ENCODE data around the gene ABHD4.
"Not testable (repeated sequence)": the region's sequence is repeated elsewhere in the genome, so short reads cannot be mapped to it uniquely, and the experiment has no call there.

Gene ABHD4

GRCh38 chr14:22598099-22598895 is at the start of gene ABHD4:
TSS of gene ABHD4 (plus strand) at chr14:22598300. CDS start at chr14:22598307, 7 bp downstream.
- no peak for DNase-seq

- no peak for DNase-seq
These were observed 48.7 kb upstream of the ABHD4 start for GRCh38 chr14:22549324-22549962.

- no peak for DNase-seq
These were observed 48.0 kb upstream of the ABHD4 start for GRCh38 chr14:22549981-22550673.

GRCh38 chr14:22551605-22551997 is 46.5 kb upstream of the ABHD4 start:
- no peak for DNase-seq

- no peak for DNase-seq
These were observed 45.9 kb upstream of the ABHD4 start for GRCh38 chr14:22552001-22552826.

- DNase-seq, result no peak
These were observed 45.3 kb upstream of the ABHD4 start for GRCh38 chr14:22552827-22553076.

GRCh38 chr14:22553445-22553844 is 44.7 kb upstream of the ABHD4 start:
- DNase-seq, result no peak

GRCh38 chr14:22553861-22554497 is 44.1 kb upstream of the ABHD4 start:
- DNase-seq, result not testable (repeated sequence)

- no peak for DNase-seq
These were observed 43.4 kb upstream of the ABHD4 start for GRCh38 chr14:22554498-22555383.

GRCh38 chr14:22555384-22556011 is 42.6 kb upstream of the ABHD4 start:
- no peak for DNase-seq

GRCh38 chr14:22556021-22556989 is 41.8 kb upstream of the ABHD4 start:
- DNase-seq, result no peak

GRCh38 chr14:22556990-22557623 is 41.0 kb upstream of the ABHD4 start:
- DNase-seq, result peak; percentile 51

- DNase-seq, result no peak
These were observed 40.3 kb upstream of the ABHD4 start for GRCh38 chr14:22557846-22558220.

GRCh38 chr14:22558221-22558913 is 39.7 kb upstream of the ABHD4 start:
- DNase-seq, result no peak

GRCh38 chr14:22559041-22559440 is 39.1 kb upstream of the ABHD4 start:
- DNase-seq, result no peak

GRCh38 chr14:22560662-22561365 is 37.3 kb upstream of the ABHD4 start:
- peak; percentile 34 for DNase-seq

GRCh38 chr14:22561366-22561660 is 36.8 kb upstream of the ABHD4 start:
- DNase-seq, result no peak
